HG02938 (cell line): ENCODE data around the gene TMEM120B.

Experiments
- ATAC-seq: cut with Tn5 transposase; IDR thresholded peaks from one replicate; pipeline ENCODE4 v1.9.1; 2021; ENCODE audit warnings: mild to moderate bottlenecking, moderate library complexity; ENCODE audit not compliant: unreplicated experiment

The TMEM120B gene

DNA sequence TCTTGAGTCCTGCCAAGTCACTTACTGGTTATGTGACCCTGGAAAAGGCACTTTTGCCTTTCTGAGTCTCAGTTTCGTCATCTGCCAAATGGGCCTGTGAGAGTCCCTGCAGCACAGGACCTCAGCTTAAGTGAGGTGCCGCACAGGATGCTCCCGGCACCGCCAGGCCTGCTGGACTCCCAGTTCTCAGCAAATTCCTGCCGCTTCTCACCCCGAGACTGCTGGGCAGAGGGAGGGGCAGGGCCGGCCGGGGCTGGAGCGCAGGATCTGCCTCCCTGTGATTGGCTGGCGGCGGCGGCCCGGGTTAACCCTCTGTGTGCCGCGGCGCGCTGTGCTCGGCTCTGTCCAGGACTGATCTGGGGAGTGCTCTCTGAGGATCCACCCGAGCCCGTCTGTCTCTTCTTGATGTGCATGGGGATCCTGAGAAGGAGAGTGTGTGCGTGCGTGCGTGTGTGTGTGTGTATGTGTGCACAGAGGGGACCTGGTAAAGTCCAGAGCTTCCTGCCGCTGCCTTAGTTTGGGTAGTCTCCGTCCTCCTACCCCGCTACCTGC lies 99.8 kb downstream of the TMEM120B start:
- no peak for ATAC-seq

GRCh38 chr12:121812921-121813896 lies 100.7 kb downstream of the TMEM120B start:
- ATAC-seq, result no peak

DNA sequence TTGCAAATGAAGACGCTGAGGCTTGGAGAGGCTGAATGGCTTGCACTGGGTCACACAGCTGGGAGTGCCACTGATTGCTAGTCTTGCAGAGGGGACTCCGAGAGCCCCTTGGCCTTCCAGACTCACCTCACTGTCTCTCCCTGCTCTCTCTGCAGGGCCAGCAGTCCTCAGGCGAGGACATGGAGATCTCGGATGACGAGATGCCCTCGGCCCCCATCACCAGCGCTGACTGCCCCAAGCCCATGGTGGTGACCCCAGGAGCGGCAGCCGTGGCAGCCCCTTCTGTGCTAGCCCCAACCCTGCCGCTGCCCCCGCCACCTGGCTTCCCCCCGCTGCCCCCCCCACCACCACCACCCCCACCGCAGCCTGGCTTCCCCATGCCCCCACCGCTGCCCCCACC lies 101.4 kb downstream of the TMEM120B start:
- ATAC-seq, result no peak

- ATAC-seq, result no peak
Measured at GRCh38 chr12:121814429-121815119, 102.0 kb downstream of the TMEM120B start.

DNA sequence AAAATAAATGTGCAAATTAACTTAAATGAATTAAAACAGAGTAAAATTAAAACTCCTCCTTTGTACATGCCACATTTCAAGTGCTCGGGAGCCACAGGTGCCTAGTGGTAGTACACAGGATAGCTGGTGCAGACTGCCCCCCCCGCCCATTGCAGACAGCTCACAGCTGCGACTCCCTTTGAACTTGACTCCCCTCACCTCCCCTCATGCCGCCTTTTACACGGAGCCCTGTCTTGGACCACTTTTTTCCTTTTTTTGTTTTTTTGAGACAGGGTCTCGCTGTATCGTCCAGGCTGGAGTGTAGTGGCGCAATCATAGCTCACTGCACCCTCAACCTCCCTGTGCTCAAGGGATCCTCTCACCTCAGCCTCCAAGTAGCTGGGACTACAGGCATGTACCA lies 102.7 kb downstream of the TMEM120B start:
- no peak for ATAC-seq

- ATAC-seq, result no peak
Measured at GRCh38 chr12:121816925-121817647, 104.5 kb downstream of the TMEM120B start.

- no peak for ATAC-seq
Measured at GRCh38 chr12:121817648-121818043, 105.1 kb downstream of the TMEM120B start.

DNA sequence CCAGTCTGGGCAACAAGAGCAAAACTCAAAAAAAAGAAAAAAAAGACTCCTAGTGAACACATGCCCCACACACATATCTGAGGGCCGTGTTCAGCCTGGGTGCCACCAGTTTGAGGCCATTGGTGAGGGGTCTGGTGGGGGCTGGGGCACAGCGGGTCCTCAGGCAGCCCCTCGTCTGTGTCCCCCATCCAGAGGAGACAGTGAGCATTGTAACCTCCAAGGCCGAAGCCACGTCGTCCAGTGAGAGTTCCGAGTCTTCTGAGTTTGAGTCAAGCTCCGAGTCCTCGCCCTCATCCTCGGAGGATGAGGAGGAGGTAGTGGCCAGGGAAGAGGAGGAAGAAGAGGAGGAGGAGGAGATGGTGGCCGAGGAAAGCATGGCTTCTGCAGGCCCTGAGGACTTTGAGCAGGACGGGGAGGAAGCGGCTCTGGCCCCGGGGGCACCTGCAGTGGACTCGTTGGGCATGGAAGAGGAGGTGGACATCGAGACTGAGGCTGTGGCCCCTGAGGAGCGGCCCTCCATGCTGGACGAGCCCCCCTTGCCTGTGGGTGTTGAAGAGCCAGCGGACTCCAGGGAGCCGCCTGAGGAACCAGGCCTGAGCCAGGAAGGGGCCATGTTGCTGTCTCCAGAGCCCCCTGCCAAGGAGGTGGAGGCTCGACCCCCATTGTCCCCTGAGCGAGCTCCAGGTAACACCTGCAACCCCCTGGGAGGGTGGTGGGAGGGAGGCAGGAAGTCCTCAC lies 106.8 kb downstream of the TMEM120B start:
- no peak for ATAC-seq

DNA sequence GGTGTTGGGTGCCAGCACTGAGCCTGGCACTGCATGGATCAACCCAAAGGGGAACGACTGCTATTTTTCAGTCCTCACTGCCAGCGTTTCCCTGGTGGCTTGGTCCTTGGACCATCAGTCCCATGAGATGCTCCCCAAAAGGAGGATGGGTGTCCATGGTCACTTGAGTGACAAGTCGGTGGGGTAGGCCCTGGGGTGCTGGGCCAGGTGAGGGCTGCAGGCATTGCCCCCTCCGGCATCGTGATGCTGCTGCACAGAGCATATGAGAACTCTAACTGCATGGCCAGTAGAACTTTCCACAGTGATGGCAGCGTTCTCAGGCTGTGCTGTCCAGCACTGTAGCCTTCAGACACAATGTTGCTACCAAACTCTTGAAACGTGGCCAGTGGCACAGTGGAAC lies 107.5 kb downstream of the TMEM120B start:
- no peak for ATAC-seq

GRCh38 chr12:121822393-121823100 lies 110.0 kb downstream of the TMEM120B start:
- ATAC-seq, result no peak

- no peak for ATAC-seq
Measured at GRCh38 chr12:121823101-121823726, 110.7 kb downstream of the TMEM120B start.

- no peak for ATAC-seq
Measured at GRCh38 chr12:121823727-121824115, 111.2 kb downstream of the TMEM120B start.

DNA sequence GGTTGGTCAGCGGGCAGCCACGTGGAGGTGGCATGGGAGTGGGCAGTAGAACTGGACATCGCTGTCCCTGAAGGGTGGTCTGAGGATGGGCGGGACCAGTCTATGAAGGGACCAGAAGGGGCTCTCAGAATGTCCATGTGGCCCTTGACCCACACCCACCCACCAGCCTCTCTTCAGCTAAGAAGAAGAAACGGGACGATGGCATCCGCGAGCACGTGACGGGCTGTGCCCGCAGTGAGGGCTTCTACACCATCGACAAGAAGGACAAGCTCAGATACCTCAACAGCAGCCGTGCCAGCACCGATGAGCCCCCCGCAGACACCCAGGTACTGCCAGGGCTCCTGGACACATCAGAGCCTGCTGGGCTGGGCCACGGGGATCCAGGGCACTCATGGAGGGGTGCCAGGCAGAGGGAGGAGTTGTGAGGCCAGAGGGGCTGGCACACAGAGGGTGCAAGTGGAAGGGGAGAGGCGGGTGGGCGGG lies 112.5 kb downstream of the TMEM120B start:
- ATAC-seq, result no peak

DNA sequence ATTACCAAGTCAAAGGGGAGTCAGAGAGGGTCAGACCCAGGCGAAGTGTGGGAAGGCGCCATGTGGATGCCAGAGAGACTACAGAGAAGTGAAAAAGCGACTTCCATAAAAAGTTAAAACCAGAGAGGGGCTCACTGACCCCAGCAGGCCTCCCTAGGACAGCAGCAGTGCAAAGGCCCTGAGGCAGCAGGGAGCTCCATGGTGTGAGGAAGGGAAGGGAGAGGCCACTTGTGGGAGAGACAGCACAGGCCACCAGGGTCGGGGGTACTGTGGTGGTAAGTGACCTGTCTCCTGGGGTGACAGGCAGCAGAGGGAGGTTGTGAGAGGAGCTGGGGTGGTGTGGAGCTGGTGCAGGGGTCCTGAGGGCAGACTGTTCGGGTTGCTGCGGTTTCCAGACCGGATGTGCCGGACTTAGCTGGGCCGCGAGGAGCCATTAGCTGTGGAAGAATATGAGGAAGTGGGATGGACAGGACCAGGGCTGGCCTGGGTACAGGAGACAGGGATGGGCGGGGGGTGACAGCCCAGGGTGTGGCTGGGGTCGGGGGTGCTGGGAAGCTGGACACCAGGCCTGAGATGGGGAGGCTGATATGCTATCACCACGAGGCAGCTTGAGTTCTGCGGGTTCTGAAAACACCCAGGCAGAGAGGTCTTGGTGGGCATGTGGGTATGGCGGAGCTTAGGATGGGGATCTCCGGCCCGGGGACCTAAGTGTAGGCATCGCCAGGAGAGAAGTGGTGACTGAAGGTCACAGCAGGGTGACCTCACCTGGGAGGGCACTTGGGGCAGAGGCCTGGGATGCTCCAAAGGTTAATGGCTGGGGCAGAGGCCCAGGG lies 114.0 kb downstream of the TMEM120B start:
- ATAC-seq, result no peak

DNA sequence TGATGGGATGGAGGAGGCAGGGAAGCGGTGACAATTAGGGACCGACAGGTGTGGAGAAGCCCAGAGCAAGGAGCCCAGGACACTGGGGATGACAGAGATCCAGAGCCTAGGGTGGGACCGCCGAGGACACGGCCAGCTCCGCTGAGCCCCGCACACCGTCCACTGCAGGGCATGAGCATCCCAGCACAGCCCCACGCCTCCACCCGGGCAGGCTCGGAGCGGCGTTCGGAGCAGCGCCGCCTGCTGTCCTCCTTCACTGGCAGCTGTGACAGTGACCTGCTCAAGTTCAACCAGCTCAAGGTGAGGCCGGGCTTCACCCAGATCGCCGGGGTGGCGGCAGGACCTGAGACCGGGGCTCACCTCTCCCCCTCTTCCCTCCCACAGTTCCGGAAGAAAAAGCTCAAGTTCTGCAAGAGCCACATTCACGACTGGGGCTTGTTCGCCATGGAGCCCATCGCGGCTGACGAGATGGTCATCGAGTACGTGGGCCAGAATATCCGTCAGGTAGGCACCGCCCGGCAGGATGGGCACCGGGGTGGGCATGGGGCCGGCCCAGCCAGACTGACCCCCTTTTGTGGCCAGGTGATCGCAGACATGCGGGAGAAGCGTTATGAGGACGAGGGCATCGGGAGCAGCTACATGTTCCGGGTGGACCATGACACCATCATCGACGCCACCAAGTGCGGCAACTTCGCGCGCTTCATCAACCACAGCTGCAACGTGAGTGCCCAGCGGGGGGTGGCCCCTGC lies 115.0 kb downstream of the TMEM120B start:
- ATAC-seq, result no peak

GRCh38 chr12:121828306-121828705 lies 115.8 kb downstream of the TMEM120B start:
- no peak for ATAC-seq

DNA sequence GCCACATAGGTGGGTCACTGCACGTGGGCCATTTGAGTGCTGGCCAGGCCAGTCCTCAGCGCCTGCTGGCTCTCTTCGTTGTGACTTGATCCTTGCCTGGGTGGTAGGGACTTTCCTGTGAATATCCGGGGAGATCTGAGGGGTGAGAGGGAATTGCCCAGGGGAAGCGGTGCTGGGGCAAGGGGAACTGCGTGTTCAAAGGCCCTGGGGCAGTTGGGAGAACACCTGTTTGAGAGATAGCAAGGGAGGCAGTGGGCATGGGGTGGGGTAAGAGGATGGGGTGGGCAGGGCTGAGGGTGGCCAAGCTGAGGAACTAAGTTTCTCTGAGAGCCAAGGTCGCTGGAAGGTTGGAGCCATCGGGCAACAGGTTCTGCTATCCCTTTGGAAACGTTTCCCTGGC lies 116.3 kb downstream of the TMEM120B start:
- no peak for ATAC-seq
